AG04449 (cell line): ENCODE data around the gene LOXL3.

Source experiments
- CTCF ChIA-PET: fragments of 350-600 bp; formaldehyde crosslinking; extraction: SDS; loops from one replicate; lab custom pipeline; 2021; ENCODE audit warnings: antibody characterized with exemption; lab: Yijun Ruan, JAX
- POLR2A ChIA-PET: fragments of 400-600, 350-600 bp; formaldehyde crosslinking; extraction: SDS; loops from one replicate; lab custom pipeline; 2020; ENCODE audit warnings: antibody characterized with exemption, inconsistent platforms; lab: Yijun Ruan, JAX
- DNase-seq: peaks from one replicate; pipeline ENCODE4 v3.0.0-alpha.2; 2010; ENCODE audit warnings: low read depth, low spot score
- H3K4me3 ChIP-seq: 2 replicates; pipeline ENCODE4 v1.5.1; 2011; ENCODE audit warnings: low read depth, mild to moderate bottlenecking, control low read depth, low read length
- CTCF ChIP-seq: IDR thresholded peaks from one replicate; pipeline ENCODE4 v1.5.1; 2011; ENCODE audit warnings: mild to moderate bottlenecking, moderate library complexity, low read length, control low read depth, inconsistent platforms; ENCODE audit not compliant: insufficient read depth; ENCODE audit errors: missing control alignments

Gene LOXL3

GRCh38 chr2:74535440-74535965, 18.2 kb downstream of the LOXL3 start:
- ChIA-PET POLR2A (interaction anchor here (1.0 to 1.1 kb wide), 2 partner anchors 29 to 53 kb away, joined by 3 read pairs; no protein-coding TSS in a partner anchor), CTCF (interaction anchor here (1.6 to 8.9 kb wide), 2 partner anchors 12 to 51 kb away, joined by 4 to 137 read pairs; no protein-coding TSS in a partner anchor)
- DNase-seq: no peak
- H3K4me3 ChIP-seq: no peak overlapping the region
- TF ChIP-seq CTCF: no peak

GRCh38 chr2:74534411-74534810, 19.3 kb downstream of the LOXL3 start:
- POLR2A ChIA-PET: interaction anchor here (1.1 kb wide), 1 partner anchor 30 kb away, joined by 3 read pairs; no protein-coding TSS in a partner anchor
- no peak for TF ChIP-seq CTCF
- CTCF ChIA-PET: interaction anchor here (8.9 kb wide), 1 partner anchor 52 kb away, joined by 137 read pairs; no protein-coding TSS in a partner anchor
- H3K4me3 ChIP-seq: no peak overlapping the region
- no peak for DNase-seq

GRCh38 chr2:74533464-74533863, 20.3 kb downstream of the LOXL3 start:
- ChIA-PET CTCF (interaction anchor here (0.8 to 8.9 kb wide), 11 partner anchors 10 to 283 kb away, joined by 3 to 137 read pairs (median 5); partner anchors contain the start of genes CCDC142, DOK1, PCGF1 and TTC31), POLR2A (interaction anchor here (0.9 to 3.0 kb wide), 2 partner anchors 29 to 72 kb away, joined by 3 to 11 read pairs; no protein-coding TSS in a partner anchor)
- no peak for DNase-seq
- H3K4me3 ChIP-seq: no peak overlapping the region
- no peak for TF ChIP-seq CTCF

GRCh38 chr2:74532222-74532621, 21.5 kb downstream of the LOXL3 start:
- no peak for TF ChIP-seq CTCF
- ChIA-PET CTCF (interaction anchor here (0.6 to 8.9 kb wide), 32 partner anchors 8 to 282 kb away, joined by 3 to 137 read pairs (median 4); partner anchors contain the start of genes CCDC142, DOK1, MRPL53 and PCGF1), POLR2A (interaction anchor here (0.7 to 3.0 kb wide), 3 partner anchors 27 to 57 kb away, joined by 3 to 11 read pairs (median 7); no protein-coding TSS in a partner anchor)
- no peak for DNase-seq
- H3K4me3 ChIP-seq: no peak overlapping the region

GRCh38 chr2:74531666-74532065, 22.1 kb downstream of the LOXL3 start:
- CTCF ChIA-PET: interaction anchor here (0.6 to 8.9 kb wide), 31 partner anchors 9 to 282 kb away, joined by 3 to 137 read pairs (median 5); partner anchors contain the start of genes CCDC142, MRPL53, PCGF1 and TTC31
- H3K4me3 ChIP-seq: no peak overlapping the region; the same call in 1 of the 2 replicates
- POLR2A ChIA-PET: interaction anchor here (0.7 to 3.0 kb wide), 5 partner anchors 27 to 57 kb away, joined by 3 to 11 read pairs (median 4); no protein-coding TSS in a partner anchor
- DNase-seq: no peak
- TF ChIP-seq CTCF: no peak
